Thoracic aorta (tissue), 2 donors: ENCODE data around the gene OTOP3. TPM values are rescaled to one million over a fixed set of nuclear protein-coding genes. Genes with fewer than 3 reads are reported as not detected.
"Not testable (repeated sequence)": the region's sequence is repeated elsewhere in the genome, so short reads cannot be mapped to it uniquely, and the experiment has no call there.

ENCODE experiments used
- ATAC-seq: fragments of 150-250 bp; one replicate; pipeline ENCODE4 v1.8.0; 2017; ENCODE audit warnings: low read depth; ENCODE audit not compliant: insufficient number of reproducible peaks, low FRiP score
- DNase-seq: peaks from one replicate; pipeline ENCODE4 v3.0.0-alpha.2; 2020; ENCODE audit warnings: low spot score
- H3K27ac ChIP-seq, 2 donors: fragments of 200-600 bp; sonication (generic); 1 replicate in 1 of 2; 2 replicates in 1 of 2; pipeline ENCODE4 v1.5.1; 2016; ENCODE audit warnings: mild to moderate bottlenecking in 2 of 2, moderate library complexity in 2 of 2
- H3K27me3 ChIP-seq: fragments of 200-600 bp; sonication (generic); replicated peaks from 2 replicates; pipeline ENCODE4 v1.6.0; 2016; ENCODE audit warnings: mild to moderate bottlenecking; ENCODE audit not compliant: insufficient read depth
- H3K36me3 ChIP-seq: fragments of 200-600 bp; sonication (generic); one replicate; pipeline ENCODE4 v1.5.1; 2016
- H3K4me1 ChIP-seq, 2 donors: fragments of 200-600 bp; sonication (generic); 1 replicate in 1 of 2; 2 replicates in 1 of 2; pipeline versions ENCODE4 v1.5.1 to v1.6.0; 2016; ENCODE audit warnings: low read depth in 2 of 2, mild to moderate bottlenecking in 1 of 2; ENCODE audit not compliant: control insufficient read depth in 1 of 2
- H3K4me3 ChIP-seq: fragments of 200-600 bp; sonication (generic); 2 replicates; pipeline ENCODE4 v1.5.1; 2016; ENCODE audit warnings: mild to moderate bottlenecking
- H3K9me3 ChIP-seq: fragments of 200-600 bp; sonication (generic); 2 replicates; pipeline ENCODE4 v1.5.1; 2016
- total RNA-seq, 2 donors: library from RNA; depleted of rRNA; stranded (reverse); fragments of >200 nt; gene quantifications; one replicate each; pipeline versions ENCODE4 v1.1.0 to v1.2.3, GENCODE V29; 2016
- TF ChIP-seq, protein P1 (sequence below): fragments of 200-600 bp; sonication (generic); IDR thresholded peaks from one replicate; pipeline ENCODE4 v1.5.1; 2019; ENCODE audit warnings: antibody characterized with exemption

Gene OTOP3
- total RNA-seq, 2 donors from 2014 or later, result not detected

DNA sequence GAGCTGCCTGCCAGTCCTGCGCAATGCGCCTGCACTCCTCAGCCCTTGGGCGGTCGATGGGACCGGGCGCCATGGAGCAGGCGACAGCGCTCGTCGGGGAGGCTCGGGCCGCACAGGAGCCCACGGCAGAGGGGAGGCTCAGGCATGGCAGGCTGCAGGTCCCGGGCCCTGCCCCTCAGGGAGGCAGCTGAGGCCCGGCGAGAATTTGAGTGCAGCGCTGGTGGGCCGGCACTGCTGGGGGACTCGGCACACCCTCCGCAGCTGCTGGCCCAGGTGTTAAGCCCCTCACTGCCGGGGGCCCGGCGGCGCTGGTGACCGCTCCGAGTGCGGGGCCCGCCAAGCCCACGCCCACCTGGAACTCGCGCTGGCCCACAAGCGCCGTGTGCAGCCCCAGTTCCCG, 28.7 kb upstream of the OTOP3 start:
- no peaks in the 10 kb centered on the region for H3K36me3 ChIP-seq
- TF ChIP-seq, protein P1, sequence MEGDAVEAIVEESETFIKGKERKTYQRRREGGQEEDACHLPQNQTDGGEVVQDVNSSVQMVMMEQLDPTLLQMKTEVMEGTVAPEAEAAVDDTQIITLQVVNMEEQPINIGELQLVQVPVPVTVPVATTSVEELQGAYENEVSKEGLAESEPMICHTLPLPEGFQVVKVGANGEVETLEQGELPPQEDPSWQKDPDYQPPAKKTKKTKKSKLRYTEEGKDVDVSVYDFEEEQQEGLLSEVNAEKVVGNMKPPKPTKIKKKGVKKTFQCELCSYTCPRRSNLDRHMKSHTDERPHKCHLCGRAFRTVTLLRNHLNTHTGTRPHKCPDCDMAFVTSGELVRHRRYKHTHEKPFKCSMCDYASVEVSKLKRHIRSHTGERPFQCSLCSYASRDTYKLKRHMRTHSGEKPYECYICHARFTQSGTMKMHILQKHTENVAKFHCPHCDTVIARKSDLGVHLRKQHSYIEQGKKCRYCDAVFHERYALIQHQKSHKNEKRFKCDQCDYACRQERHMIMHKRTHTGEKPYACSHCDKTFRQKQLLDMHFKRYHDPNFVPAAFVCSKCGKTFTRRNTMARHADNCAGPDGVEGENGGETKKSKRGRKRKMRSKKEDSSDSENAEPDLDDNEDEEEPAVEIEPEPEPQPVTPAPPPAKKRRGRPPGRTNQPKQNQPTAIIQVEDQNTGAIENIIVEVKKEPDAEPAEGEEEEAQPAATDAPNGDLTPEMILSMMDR, result no peak
- no peaks in the 10 kb centered on the region for H3K27me3 ChIP-seq
- H3K4me1 ChIP-seq, result no peaks in the 10 kb centered on the region
- no peak overlapping the region for H3K27ac ChIP-seq
- no peak overlapping the region for H3K4me3 ChIP-seq
- H3K9me3 ChIP-seq, result no peaks in the 10 kb centered on the region
- ATAC-seq, result no peak
- no peak for DNase-seq

DNA sequence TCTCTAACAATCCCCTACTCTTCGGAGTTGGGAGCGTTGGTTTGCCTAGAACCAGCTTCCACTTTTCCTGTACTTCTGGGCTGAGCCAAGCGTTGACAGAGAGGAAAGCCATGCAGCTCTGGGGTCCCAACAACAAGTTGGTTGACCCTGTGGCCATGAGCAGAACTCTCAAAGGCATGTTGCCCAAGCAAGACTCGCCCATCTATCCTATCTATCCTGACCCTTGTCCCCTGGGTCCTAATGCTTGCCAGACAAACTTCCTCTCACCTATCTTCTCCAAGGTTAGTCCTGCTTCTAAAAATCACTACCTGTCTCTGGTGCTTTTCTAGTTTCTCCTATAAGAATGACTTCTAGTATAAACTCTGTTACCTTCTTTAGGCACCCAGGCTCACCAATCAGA, 26.6 kb upstream of the OTOP3 start:
- H3K27me3 ChIP-seq, H3K4me3 ChIP-seq, H3K36me3 ChIP-seq, H3K9me3 ChIP-seq, ATAC-seq, H3K27ac ChIP-seq, H3K4me1 ChIP-seq, DNase-seq: not testable (repeated sequence)

DNA sequence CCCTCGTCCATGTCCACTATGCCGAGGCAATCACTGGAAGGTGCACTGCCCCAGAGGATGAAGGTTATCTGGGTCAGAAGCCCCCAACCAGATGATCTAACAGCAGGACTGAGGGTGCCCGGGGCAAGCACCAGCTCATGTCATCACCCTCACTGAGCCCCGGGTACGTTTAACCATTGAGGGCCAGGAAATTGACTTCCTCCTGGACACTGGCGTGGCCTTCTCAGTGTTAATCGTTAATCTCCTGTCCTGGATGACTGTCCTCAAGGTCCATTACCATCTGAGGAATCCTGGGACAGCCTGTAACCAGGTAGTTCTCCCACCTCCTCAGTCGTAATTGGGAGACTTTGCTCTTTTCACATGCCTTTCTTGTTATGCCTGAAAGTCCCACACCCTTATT, 24.3 kb upstream of the OTOP3 start:
- not testable (repeated sequence) for DNase-seq, H3K4me3 ChIP-seq, ATAC-seq, H3K9me3 ChIP-seq, H3K36me3 ChIP-seq, H3K4me1 ChIP-seq, H3K27me3 ChIP-seq, H3K27ac ChIP-seq

DNA sequence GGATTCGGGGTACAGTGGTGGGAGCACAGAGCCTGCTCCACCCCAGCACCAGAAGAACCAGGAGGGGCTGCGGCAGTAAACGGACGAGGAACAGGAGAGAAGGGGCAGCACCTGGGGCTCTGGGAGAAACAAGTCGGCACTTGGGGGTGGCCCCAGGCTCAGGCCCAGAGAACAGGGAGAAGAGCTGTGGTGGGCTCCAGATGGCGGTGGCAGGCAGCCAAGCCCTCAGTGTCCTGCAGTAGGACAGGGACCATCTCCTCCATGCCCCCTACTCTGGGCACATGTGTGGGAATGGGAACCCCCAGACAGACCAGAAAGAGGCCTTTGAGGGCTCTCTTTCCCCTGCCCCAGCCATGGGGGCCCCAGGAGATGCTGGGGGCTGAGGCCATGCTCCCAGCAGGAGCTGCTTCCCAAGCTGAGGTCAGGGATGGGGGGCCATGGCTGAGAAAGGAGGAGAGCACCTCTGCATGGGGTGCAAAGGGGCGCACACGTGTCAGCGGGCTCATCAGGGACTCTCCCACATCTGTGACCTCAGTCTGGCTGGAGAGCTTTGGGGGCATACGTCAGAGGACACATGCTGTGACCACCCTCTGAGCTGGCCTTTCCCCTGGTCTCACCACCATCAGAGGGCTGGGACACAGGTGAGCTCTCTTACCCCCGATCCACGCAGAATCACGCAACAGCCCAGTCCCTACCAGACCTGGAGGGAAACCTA, 19.4 kb upstream of the OTOP3 start:
- Histone ChIP-seq H3K27me3 (no peaks in the 10 kb centered on the region), H3K4me3 (no peak overlapping the region), H3K27ac (no peak overlapping the region), H3K4me1 (no peaks in the 10 kb centered on the region), H3K9me3 (no peaks in the 10 kb centered on the region), H3K36me3 (no peaks in the 10 kb centered on the region)
- ATAC-seq, result no peak
- no peak for DNase-seq
- TF ChIP-seq, protein P1, result no peak

DNA sequence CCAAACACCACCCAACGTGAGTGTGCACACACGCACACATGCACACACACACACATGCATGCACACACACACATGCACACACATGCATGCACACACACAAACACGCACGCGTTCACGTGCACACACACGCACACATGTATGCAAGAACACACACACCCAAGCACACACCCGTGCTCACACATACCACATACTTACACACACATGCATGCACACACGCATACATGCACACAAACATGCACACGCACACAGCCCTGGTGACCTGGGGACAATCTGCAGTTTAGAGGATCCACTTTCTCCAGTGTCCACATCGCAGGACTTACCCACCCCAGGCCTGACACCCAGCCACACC, 18.9 kb upstream of the OTOP3 start:
- Histone ChIP-seq H3K4me1 (no peaks in the 10 kb centered on the region), H3K9me3 (no peaks in the 10 kb centered on the region), H3K27ac (no peak overlapping the region), H3K27me3 (no peaks in the 10 kb centered on the region), H3K36me3 (no peaks in the 10 kb centered on the region), H3K4me3 (no peak overlapping the region)
- TF ChIP-seq, protein P1, result no peak
- ATAC-seq (no peak), DNase-seq (no peak)

DNA sequence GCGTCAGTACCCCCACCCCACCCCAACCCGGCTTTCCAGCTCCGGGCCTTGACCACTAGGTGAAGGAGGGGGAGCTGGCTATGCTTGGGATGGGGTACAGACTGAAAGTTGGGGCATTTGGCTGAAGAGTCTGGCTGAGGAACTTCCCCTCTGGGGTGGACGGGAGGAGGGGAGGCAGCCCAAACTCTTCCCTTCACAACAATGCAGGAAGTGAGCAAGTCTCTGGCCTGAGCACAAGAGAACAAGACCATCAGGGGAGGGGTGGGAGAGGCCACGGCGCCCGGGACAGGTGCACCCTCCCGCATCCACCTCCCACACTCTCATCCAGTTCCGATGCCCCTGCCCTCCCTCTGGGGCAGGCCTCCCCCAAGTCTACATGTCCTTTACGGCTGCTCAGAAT, 18.3 kb upstream of the OTOP3 start:
- DNase-seq, result no peak
- Histone ChIP-seq H3K4me1 (no peaks in the 10 kb centered on the region), H3K27me3 (no peaks in the 10 kb centered on the region), H3K4me3 (no peak overlapping the region), H3K36me3 (no peaks in the 10 kb centered on the region), H3K27ac (no peak overlapping the region), H3K9me3 (no peaks in the 10 kb centered on the region)
- ATAC-seq, result no peak
- TF ChIP-seq, protein P1, result no peak
